GM21390 (cell line): ENCODE results near the gene CHST14.

Source experiments
- ATAC-seq: cut with Tn5 transposase; IDR thresholded peaks from one replicate; pipeline ENCODE4 v1.9.1; 2021; ENCODE audit not compliant: unreplicated experiment

Gene CHST14

DNA sequence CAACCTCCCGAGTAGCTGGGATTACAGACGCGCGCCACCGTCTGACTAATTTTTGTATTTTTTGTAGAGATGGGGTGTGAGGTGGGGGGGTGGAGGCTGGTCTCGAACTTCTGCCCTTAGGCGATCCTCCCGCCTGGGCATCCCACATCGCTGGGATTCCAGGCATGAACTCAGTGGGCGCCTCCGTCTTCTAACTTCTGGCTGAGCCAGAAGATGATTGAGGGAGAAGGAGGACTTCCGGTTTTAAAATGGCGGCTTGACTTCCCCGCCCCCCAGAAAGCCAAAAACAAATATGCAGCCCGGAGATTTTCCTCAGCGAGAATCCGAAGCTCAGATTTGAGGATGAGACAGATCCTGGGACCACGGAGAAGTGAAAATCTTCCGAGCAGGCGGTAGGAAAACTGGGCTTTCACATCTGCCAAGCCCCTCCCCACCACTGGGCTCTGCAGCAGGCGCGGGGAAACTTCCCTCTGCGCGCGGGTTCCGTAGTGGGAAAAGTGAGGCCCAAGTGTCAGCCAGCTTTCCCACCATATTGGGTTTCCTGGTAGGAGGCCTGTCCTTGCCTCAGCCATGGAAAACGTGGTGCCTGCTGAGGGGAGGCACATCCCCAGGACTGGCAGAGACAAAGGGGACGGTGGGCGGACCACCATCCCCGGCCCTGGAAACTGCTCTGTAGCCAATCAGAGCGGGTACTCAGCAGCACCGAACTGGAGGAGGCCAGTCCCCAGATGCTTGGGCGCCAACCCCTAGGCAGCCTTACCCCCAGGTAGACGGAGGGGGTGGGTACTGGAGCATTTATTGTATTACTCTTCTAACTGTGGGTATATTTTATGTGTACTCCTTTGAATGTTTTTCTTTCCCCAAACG is 17.3 kb downstream of the CHST14 start:
- ATAC-seq: no peak

DNA sequence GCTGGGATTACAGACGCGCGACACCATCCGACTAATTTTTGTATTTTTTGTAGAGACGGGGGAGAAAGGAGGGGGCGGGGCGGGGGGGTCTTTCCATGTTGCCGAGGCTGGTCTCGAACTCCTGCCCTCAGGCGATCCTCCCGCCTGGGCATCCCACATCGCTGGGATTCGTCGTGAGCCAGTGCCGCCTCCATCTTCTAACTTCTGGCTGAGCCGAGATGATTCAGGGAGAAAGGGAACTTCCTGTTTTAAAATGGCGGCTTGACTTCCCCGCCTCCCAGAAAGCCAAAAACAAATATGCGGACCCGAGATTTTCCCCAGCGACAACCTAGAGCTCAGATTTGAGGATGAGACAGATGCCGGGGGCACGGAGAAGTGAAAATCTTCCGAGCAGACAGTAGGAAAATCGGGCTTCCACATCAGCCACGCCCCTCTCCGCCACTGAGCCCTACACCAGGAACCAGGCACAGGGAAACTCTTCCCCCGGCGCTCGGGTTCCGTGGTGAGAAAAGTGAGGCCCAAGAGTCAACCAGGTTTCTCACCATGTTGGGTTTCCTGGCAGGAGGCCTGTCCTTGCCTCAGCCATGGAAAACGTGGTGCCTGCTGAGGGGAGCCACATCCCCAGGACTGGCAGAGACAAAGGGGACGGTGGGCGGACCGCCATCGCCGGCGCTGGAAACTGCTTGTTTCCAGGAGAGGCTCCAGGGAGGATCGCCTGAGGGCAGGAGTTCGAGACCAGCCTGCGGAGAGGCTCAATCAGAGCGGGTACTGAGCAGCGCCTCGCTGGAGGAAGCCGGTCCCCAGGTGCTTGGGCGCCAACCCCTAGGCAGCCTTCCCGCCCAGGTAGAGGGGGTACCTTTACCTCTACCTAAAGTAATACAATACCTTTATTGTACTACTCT is 18.7 kb downstream of the CHST14 start:
- no peak for ATAC-seq

DNA sequence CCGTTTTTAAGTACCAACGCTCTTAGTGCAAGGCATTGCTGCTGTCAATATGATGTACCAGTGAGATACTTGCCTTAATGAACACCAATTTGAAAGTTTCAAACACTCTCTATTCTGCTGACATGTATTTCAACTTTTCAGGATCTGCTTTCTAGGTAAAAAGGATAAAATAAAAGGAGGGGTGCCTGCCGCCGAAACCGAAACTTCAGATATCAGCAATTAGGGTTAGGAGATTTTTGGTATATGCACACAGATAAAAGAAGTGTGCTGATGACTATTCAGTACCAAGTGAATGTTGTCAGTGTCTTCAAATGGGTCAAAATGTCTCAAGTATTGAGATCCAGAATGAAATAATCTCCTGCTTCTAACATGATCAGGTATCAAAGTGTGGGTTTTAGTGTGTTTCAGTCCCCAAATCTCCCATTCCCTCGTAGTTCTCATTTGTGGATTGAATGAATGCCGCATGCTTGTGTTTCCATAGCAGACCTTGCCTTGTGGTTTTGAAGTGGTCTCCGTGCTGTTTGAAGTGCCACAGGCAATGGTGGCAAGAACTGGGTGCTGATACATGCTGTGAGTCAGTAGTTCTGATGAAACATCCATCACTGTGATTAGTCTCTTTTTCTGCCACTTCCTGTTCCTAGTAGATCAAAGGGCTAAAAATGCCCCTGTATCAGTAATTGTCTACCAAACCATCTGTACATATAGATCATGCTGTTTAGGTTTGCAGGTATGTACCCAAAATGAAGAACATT is 22.5 kb downstream of the CHST14 start:
- no peak for ATAC-seq

DNA sequence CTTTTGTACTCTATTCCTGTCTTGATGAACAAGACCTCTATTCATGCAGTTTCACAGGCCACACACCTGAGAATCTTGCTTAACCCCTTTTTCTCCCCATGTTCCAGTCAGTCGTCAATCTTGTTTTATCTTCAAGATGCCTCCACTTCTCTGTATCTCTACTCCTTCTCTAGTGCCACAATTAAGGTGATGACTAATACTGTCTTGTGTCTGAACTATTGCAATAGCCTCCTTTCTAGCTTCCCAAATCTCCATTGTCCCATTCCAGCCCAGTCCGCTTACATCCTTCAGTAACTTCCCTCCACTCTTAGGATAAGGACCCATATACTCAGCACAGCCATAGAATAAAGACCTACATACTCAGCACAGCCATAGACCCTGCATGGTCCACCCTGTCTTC is 24.7 kb downstream of the CHST14 start:
- ATAC-seq: no peak

DNA sequence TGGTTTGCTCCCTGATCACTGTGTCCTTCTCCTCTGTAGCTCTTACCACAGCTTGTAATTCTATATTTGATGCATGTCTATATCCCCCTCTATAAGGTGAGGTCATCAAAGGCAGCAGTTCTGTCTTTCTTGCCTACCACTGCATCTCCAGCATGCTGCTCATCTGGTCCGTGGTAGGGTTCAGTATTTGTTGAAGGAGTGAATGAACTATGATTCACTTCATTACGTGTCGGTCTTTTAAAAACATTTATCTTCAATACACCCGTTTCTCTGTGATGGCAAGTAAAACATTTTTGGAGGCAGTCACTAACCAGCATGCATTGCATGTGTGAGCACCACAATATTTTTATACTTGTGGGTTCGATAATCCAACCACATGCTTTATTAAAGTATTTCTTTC is 27.6 kb downstream of the CHST14 start:
- ATAC-seq: no peak

DNA sequence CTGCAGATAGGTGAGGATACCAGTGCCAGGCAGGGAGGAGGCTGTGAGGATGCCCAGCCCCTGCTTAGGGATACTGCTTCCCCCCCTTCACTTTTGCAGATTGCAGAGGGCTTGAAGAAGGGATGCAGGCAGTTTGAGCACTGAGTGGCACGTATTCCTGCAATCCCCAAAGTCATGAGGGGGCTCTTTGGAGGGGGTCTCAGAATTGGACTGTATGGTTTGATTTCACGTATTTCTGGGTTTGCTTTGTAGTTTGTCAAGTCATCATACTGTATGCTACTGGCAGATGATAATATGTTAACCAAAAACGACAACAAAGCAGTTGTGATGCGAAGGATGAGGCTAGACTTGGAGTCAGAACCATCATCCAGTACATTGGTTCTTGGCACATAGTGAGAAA is 28.1 kb downstream of the CHST14 start:
- ATAC-seq: no peak

DNA sequence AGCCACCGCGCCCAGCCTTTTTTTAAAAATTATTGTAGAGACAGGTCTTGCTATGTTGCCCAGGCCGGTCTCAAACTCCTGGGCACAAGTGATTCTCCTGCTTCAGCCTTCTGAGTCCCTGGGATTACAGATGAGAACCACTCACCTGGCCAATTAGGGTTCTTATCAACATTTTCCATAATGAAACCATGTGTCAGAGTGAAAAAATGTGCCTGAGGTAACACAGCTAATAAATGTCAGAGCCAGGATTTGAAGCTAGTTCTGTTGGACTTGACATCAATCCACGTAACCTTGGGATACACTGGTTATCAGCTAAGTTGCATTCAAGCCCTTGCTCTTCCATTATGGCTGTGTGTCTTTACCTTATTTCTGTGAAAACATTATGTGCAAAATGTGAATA is 29.1 kb downstream of the CHST14 start:
- ATAC-seq: no peak

DNA sequence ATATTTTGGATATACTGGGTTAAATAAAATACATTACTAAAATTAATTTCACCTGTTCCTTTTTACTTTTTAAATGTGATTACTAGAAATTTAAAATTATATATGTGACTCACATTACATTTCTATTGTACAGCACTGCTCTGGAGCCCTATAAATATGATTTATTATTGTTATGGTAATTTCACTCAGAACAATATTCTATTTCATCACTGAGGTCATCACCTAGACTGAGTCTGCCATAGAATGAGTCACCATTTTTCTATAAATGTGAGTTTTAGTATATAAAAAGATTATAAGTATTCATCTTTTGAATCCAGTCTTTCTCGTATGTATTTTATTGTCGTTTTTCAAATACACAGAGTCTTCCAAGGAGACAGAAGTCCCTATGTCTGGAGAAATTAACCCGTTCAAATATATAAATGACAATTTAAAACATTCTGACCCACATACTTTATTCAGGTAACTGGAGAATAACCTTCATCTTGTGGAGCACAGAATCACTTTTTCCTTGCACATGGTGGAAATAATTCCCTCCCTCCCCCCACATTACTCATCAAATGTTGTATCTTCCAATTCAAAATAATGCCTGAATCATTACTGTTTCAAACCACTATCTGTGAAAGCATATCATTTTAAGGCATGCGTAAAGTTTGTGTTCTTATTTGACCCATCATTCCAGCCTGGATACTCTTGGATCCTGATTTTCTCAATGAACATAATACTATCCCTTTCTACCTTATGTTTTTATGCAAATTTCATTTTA is 30.0 kb downstream of the CHST14 start:
- ATAC-seq: no peak

DNA sequence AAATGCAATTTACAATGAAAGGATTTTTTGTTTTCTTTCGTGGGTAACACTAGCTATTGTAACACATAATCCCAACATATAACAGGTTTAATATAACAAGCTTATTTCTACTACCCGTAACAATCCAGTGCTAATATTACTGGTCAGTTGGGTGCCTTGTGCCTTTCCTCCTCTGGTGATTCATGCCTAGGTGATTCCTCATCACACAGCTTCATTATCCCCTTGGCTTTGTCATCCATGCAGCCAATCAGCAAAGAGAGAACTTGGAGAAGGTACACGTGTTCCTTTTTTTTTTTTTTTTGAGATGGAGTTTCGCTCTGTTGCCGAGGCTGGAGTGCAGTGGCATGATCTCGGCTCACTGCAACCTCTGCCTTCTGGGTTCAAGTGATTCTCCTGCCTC is 30.7 kb downstream of the CHST14 start:
- no peak for ATAC-seq

DNA sequence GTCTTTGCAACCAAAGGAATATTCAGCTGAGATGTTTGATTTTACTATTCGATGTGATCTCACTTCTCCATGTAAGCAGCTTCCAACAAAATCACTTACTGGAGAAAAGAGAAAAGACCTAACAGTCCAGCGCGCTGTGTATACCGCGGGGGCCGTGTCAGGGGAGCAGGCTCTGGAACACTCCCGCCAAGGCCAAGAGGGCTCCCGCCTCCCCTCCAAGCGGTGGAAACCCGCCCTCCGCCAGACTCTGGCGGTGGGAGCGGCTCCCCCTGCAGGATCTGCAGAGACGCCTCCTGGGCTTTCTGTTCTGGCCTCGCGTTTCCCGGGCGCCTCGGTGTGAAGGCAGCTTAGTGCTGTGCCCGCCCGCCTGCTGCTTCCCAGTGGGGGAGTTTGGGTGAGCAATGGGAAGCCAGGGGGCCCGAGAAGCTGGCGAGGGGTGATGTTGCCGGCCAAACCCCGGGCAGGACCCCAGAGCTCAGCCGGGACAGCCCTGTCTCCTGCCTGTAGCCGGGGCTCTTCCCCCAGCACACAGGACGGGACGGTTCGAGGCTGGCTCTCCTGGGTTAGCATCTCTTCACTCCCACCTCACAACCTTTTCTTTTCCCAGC is 36.3 kb downstream of the CHST14 start:
- peak; percentile 52 for ATAC-seq

DNA sequence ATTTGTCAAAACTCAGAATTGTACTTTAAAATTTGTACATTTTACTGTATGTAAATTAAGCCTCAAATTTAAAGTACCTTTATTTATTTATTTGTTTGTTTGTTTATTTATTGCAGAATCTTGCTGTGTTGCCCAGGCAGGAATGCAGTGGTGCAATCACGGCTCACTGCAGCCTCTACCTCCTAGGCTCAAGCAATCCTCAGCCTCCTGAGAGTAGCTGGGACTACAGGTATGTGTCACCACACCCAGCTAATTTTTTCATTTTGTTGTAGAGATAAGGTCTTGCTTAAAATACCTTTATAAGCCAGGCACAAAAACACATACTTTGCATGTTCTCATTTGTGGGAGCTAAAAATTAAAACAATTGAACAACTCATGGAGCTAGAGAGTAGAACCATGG is 37.4 kb downstream of the CHST14 start:
- no peak for ATAC-seq

DNA sequence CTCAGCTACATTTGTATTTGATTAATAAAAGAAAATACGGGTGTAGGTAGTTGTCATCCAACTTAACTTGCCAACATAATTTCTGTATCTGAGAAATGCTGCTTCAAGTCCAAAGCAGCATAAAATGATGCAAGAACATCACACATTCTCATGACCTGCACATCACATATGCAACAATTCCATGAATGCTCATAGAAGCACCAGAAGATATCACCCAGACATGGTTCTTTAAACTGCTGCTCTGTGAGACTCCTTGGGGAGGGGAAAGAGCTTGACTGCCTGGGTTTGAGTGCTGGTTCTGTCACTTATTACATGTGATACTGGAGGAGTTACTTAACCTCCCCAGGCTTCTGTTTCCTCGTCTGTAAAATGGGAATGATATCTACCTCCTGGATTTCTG is 39.4 kb downstream of the CHST14 start:
- ATAC-seq: no peak

DNA sequence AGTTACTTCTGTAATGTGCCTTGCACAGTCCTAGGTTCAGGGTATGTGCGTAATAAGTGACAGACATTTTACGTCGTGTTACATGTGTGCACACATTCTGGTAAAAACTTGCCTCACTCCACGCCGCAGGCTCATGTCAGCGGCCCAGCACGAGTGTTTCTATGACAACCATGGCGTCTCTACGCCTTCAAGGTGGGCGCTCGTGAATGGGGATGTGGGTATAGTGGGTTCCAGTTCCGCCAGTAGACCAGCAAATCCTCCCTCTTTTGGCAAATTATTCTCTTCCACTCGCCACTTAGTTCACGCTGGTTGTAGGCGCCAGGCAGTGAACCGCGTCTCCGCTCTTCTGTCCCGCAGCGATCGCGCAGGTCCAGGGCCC is 40.3 kb downstream of the CHST14 start:
- ATAC-seq: peak; percentile 40

DNA sequence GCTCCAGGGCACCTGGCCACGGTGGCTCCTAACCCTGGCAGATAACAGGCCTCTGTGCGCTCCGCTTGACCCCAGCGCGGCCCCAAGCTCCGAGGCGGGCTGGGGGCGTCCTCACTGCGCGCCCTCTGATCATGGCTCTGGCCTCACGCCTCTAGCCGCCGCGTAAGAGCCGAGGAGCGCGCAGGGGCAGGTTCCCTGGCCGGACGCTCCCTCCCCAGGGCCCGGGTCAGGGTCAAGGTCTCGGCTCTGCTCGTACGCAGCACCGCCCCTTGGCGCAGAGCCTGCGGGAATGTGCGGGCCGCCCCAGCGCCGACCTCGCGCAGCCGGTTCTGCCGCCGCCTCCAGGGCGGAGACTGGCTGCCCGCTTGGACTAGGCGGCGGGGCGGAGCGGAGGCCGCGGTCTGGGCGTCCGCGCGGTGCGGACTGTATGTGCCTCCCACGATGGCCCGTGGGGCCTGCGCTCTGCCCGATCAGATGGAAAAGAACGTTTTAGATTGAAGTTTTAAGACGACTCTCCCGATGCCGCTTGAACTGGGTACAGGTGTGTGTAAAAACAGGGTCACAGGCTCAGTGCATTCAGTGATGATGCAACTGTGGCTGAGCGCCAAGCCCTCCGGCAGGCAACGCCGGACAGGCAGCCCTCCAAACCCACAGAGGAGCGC is 40.8 kb downstream of the CHST14 start:
- peak; percentile 48 for ATAC-seq

DNA sequence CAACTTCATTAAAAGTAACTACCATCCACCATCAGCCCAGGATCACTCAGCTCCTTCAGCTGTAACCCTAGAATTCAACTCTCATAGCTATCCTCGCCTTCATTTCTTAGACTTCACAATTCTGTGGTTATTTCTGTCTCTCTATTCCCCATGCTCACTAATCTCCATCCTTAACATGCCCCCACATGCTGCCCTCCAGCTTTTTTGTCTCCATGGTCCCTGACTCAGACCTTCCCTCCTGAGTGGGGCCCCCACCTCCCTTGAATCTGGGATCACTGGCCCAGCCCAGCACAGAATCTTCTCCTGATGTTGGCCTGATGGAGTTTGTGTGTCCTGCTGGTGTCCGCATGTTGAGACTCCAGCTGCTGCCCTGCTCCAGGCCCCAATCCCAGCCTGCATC is 41.7 kb downstream of the CHST14 start:
- no peak for ATAC-seq

DNA sequence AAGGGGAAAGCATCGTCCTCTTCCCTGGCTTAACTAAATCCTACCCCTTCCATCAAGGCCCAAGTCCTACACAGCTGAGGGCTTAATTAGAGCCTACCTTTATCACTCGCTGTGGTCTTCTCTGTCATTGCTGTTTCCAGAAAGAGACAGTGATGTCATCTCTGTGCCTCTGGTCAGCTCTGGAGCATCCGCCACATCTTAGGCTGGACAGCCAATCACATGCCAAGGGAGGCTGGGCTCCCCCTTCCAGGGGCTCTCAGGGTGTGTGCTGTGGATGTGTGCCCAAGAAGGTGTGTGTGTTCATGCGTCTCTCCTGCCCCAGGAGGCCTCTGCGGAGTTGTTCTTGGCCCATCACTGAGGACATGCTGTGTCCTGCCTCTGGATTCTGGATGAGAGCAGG is 42.8 kb downstream of the CHST14 start:
- no peak for ATAC-seq

DNA sequence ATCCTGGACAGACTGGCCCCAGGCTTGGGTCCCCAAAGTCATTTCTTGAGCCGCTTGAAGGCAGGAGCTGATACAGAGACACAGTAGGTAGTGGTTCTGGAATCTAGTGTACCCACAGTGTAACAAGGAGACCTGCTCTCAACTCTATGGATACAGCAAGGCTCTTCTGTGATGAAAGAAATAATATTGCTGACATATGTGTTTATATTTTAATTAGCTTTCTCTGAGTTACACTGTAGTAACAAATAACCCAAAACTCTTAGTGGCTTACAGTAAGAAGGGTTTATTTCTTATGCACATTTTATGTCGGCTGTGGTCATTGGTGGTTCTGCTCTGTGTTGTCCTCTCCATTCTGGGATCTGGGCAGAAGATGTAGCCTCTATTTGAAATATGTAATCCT is 45.5 kb downstream of the CHST14 start:
- ATAC-seq: no peak
